HCT116 (cell line): ENCODE measurements around the gene GPD1L. TPM values are rescaled to one million over a fixed set of nuclear protein-coding genes. Genes with fewer than 3 reads are reported as not detected.

ENCODE experiments used
- ATAC-seq: fragments of 200-7000 bp; cut with Tn5 transposase; 2 replicates; pipeline ENCODE4 v1.9.1; 2020; ENCODE audit warnings: mild to moderate bottlenecking, moderate library complexity
- BruUV-seq: library from RNA; stranded (reverse); fragments of 400-500 nt; replicated peaks from 2 replicates; lab custom pipeline; 2021; lab: Mats Ljungman, UMichigan
- CTCF ChIA-PET: fragments of 300-600 bp; sonication (Branson Sonifier 250); formaldehyde crosslinking; loops from one replicate; lab custom pipeline; 2021; ENCODE audit warnings: antibody characterized with exemption; lab: Charles Lee
- POLR2A ChIA-PET: fragments of 300-600, 350-600 bp; sonication (Branson Sonifier 250); formaldehyde crosslinking; loops from one replicate; lab custom pipeline; 2021; ENCODE audit warnings: antibody characterized with exemption; lab: Charles Lee
- RAD21 ChIA-PET, 2 experiments: fragments of 300-600 bp; sonication (Branson Sonifier 250); formaldehyde crosslinking; loops; one replicate each; lab custom pipeline; 2023; ENCODE audit warnings: low total read pairs in 2 of 2; ENCODE audit not compliant: uncharacterized antibody in 2 of 2, unreplicated experiment in 2 of 2, low non-redundant PET in 1 of 2; lab: Charles Lee
- DNase-seq: peaks from one replicate; pipeline ENCODE4 v3.0.0-alpha.2; 2010; ENCODE audit warnings: low read depth, low spot score
- H2AFZ ChIP-seq: fragments of 200-600 bp; shearing (Covaris generic), sonication (generic); 2 replicates; pipeline ENCODE4 v1.6.1; 2017; ENCODE audit warnings: low read depth, mixed run types, mixed read lengths, antibody characterized with exemption, low read length; ENCODE audit not compliant: poor library complexity, severe bottlenecking
- H3K27ac ChIP-seq: 2 replicates; pipeline ENCODE4 v1.5.1; 2012; ENCODE audit warnings: low read depth, low read length
- H3K27me3 ChIP-seq: fragments of 200-600 bp; sonication (generic); 2 replicates; pipeline ENCODE4 v1.6.1; 2016; ENCODE audit warnings: mixed run types, low read length, mixed read lengths; ENCODE audit not compliant: insufficient read depth
- H3K36me3 ChIP-seq, 2 experiments: fragments of 200-500 bp in 1 of 2; fragments of 200-600 bp in 1 of 2; sonication (Bioruptor generic) in 1 of 2; sonication (generic) in 1 of 2; 2 replicates each; pipeline versions ENCODE4 v1.5.1 to v1.6.1; 2014 to 2016; ENCODE audit warnings: low read length in 2 of 2, inconsistent platforms in 1 of 2, mixed read lengths in 1 of 2, mixed run types in 1 of 2; ENCODE audit not compliant: insufficient read depth in 2 of 2, control insufficient read depth in 1 of 2
- H3K4me1 ChIP-seq, 2 experiments: fragments of 200-600 bp in 1 of 2; sonication (generic) in 1 of 2; 2 replicates each; pipeline versions ENCODE4 v1.5.1 to v1.6.1; 2012 to 2017; ENCODE audit warnings: low read length in 2 of 2, inconsistent platforms in 1 of 2, mild to moderate bottlenecking in 1 of 2, mixed read lengths in 1 of 2, mixed run types in 1 of 2, moderate library complexity in 1 of 2; ENCODE audit not compliant: insufficient read depth in 2 of 2, control insufficient read depth in 1 of 2
- H3K4me2 ChIP-seq: fragments of 200-600 bp; sonication (generic); 2 replicates; pipeline ENCODE4 v1.6.1; 2017; ENCODE audit warnings: mixed run types, low read length, mixed read lengths
- H3K4me3 ChIP-seq, 2 experiments: fragments of 200-600 bp in 1 of 2; sonication (generic) in 1 of 2; replicated peaks in 1 of 2; 2 replicates each; pipeline ENCODE4 v1.5.1; 2011 to 2016; ENCODE audit warnings: low read length in 2 of 2, control low read depth in 1 of 2, low read depth in 1 of 2, mild to moderate bottlenecking in 1 of 2, mixed read lengths in 1 of 2, mixed run types in 1 of 2
- H3K79me2 ChIP-seq: fragments of 200-600 bp; sonication (generic); 2 replicates; pipeline ENCODE4 v1.6.1; 2017; ENCODE audit warnings: mild to moderate bottlenecking, mixed run types, low read length, moderate library complexity, mixed read lengths; ENCODE audit not compliant: insufficient read depth
- H3K9ac ChIP-seq: fragments of 200-600 bp; sonication (generic); 2 replicates; pipeline ENCODE4 v1.6.1; 2016; ENCODE audit warnings: low read length, mixed read lengths
- H3K9me2 ChIP-seq: fragments of 200-600 bp; sonication (generic), shearing (Covaris generic); 2 replicates; pipeline ENCODE4 v1.6.1; 2017; ENCODE audit warnings: mixed run types, mild to moderate bottlenecking, moderate library complexity; ENCODE audit not compliant: insufficient read depth
- H3K9me3 ChIP-seq, 2 experiments: fragments of 200-500 bp in 1 of 2; fragments of 200-600 bp in 1 of 2; sonication (Bioruptor generic) in 1 of 2; sonication (generic) in 1 of 2; 2 replicates each; pipeline ENCODE4 v1.6.1; 2014 to 2017; ENCODE audit warnings: low read length in 2 of 2, mixed read lengths in 2 of 2, inconsistent platforms in 1 of 2, low read depth in 1 of 2, mild to moderate bottlenecking in 1 of 2, mixed run types in 1 of 2, moderate library complexity in 1 of 2; ENCODE audit not compliant: control insufficient read depth in 1 of 2, insufficient read depth in 1 of 2
- H4K20me1 ChIP-seq: fragments of 200-600 bp; sonication (generic), shearing (Covaris generic); 2 replicates; pipeline ENCODE4 v1.6.1; 2017; ENCODE audit warnings: mixed run types, mild to moderate bottlenecking, moderate library complexity; ENCODE audit not compliant: insufficient read depth
- CTCF ChIP-seq, 3 experiments: fragments of 200-600 bp in 1 of 3; sonication (generic) in 1 of 3; IDR thresholded peaks in 2 of 3; conservative IDR thresholded peaks in 1 of 3; 2 replicates each; pipeline ENCODE4 v1.5.1; 2012 to 2017; ENCODE audit warnings: low read depth in 2 of 3, low read length in 2 of 3, antibody characterized with exemption in 1 of 3, borderline replicate concordance in 1 of 3, control low read depth in 1 of 3, mild to moderate bottlenecking in 1 of 3, mixed read lengths in 1 of 3, mixed run types in 1 of 3, moderate library complexity in 1 of 3; ENCODE audit not compliant: insufficient read depth in 1 of 3
- MAX ChIP-seq: IDR thresholded peaks from 2 replicates; pipeline ENCODE4 v1.6.1; 2012
- POLR2A ChIP-seq: IDR thresholded peaks from 2 replicates; pipeline ENCODE4 v1.7.0; 2011; ENCODE audit warnings: borderline replicate concordance; ENCODE audit not compliant: insufficient read depth, insufficient read length; ENCODE audit errors: extremely low read depth
- POLR2AphosphoS5 ChIP-seq: IDR thresholded peaks from 2 replicates; pipeline ENCODE4 v1.6.1; 2011; ENCODE audit warnings: mild to moderate bottlenecking, low read depth, low read length, moderate library complexity
- REST ChIP-seq: IDR thresholded peaks from 2 replicates; pipeline ENCODE4 v1.6.1; 2012; ENCODE audit warnings: low read depth
- ZBTB33 ChIP-seq: IDR thresholded peaks from 2 replicates; pipeline ENCODE4 v1.6.1; 2011; ENCODE audit warnings: mild to moderate bottlenecking, low read length, moderate library complexity; ENCODE audit not compliant: insufficient replicate concordance; ENCODE audit errors: extremely low read depth
- intact Hi-C: fragments of 100-400 bp; cut with micrococcal nuclease; formaldehyde crosslinking; loops from 2 replicates; pipeline ENCODE4 v1.10.0; 2022
- total RNA-seq: library from RNA; stranded (reverse); gene quantifications from one replicate; pipeline ENCODE4 v1.2.1, GENCODE V29; 2021; ENCODE audit not compliant: unreplicated experiment

The GPD1L gene
- total RNA-seq, 1 experiment from 2014 or later: 21.9 TPM

GRCh38 chr3:32198714-32199113 is 92.3 kb downstream of the GPD1L start:
- DNase-seq: no peak
- Histone ChIP-seq H3K27ac (no peak overlapping the region), H3K9me2 (no peaks in the 10 kb centered on the region), H3K4me2 (no peak overlapping the region), H3K4me3 (no peak overlapping the region), H3K9me3 (no peaks in the 10 kb centered on the region), H3K36me3 (no peaks in the 10 kb centered on the region), H4K20me1 (no peaks in the 10 kb centered on the region), H3K27me3 (no peaks in the 10 kb centered on the region; the same call in 1 of the 2 replicates), H3K4me1 (peaks cover 3% of the 10 kb centered on the region in 2 experiments; a peak in 3 of 4 replicates), H3K9ac (no peak overlapping the region), H3K79me2 (no peaks in the 10 kb centered on the region), H2AFZ (no peak overlapping the region)
- ATAC-seq: no peak
- intact Hi-C loops: no loop called here
- ChIA-PET POLR2A (no interaction called here), RAD21 (no interaction called here), CTCF (no interaction called here)
- BruUV-seq: no TSS peak
- no peak for TF ChIP-seq CTCF (IDR thresholded peaks at IDR 0.05 in 2 of 3, conservative IDR thresholded peaks at IDR 0.05 in 1 of 3; ENCODE audit: borderline replicate concordance in 1 of 3, insufficient read depth in 1 of 3, low read depth in 2 of 3, low read length in 2 of 3)
- TF ChIP-seq ZBTB33: no peak
- no peak for TF ChIP-seq POLR2AphosphoS5
- TF ChIP-seq MAX: no peak
- no peak for TF ChIP-seq POLR2A
- TF ChIP-seq REST: no peak
